SU-DHL-6 (cell line): ENCODE data around the gene BZW1.

Experiments
- CTCF ChIP-seq: fragments of 200-600 bp; sonication (generic); IDR thresholded peaks from one replicate; pipeline ENCODE4 v1.5.1; 2017; ENCODE audit warnings: antibody characterized with exemption, mild to moderate bottlenecking, low read length, moderate library complexity; ENCODE audit not compliant: insufficient read depth, poor library complexity, severe bottlenecking
- EZH2phosphoT487 ChIP-seq: fragments of 200-600 bp; sonication (generic), shearing (Covaris generic); conservative IDR thresholded peaks from 2 replicates; pipeline ENCODE4 v1.6.1; 2018; ENCODE audit warnings: mild to moderate bottlenecking, antibody characterized with exemption, low read length, moderate library complexity, mixed read lengths

- TF ChIP-seq CTCF (no peak), EZH2phosphoT487 (no peak)
These were observed 29.5 kb upstream of the BZW1 start for GRCh38 chr2:200782251-200782650.
